Hepatocyte (in vitro differentiated cells): ENCODE data around the gene ASIC2. TPM values are rescaled to one million over a fixed set of nuclear protein-coding genes. Genes with fewer than 3 reads are reported as not detected.

Experiments used
- DNase-seq: peaks from one replicate; pipeline ENCODE4 v3.0.0-alpha.2; 2016; ENCODE audit warnings: low spot score
- H2AFZ ChIP-seq: fragments of 200-600 bp; sonication (generic); 2 replicates; pipeline ENCODE4 v1.6.0; 2016; ENCODE audit warnings: antibody characterized with exemption, mild to moderate bottlenecking
- H3K27ac ChIP-seq: fragments of 200-600 bp; sonication (generic); 2 replicates; pipeline ENCODE4 v1.5.1; 2016; ENCODE audit warnings: mild to moderate bottlenecking
- H3K27me3 ChIP-seq: fragments of 200-600 bp; sonication (generic); 2 replicates; pipeline ENCODE4 v1.6.1; 2016
- H3K36me3 ChIP-seq: fragments of 200-600 bp; sonication (generic); replicated peaks from 2 replicates; pipeline ENCODE4 v1.5.1; 2016; ENCODE audit warnings: low read depth; ENCODE audit not compliant: insufficient read depth
- H3K4me1 ChIP-seq: fragments of 200-600 bp; sonication (generic); 2 replicates; pipeline ENCODE4 v1.5.1; 2016; ENCODE audit warnings: mild to moderate bottlenecking, moderate library complexity; ENCODE audit not compliant: insufficient read depth
- H3K4me2 ChIP-seq: fragments of 200-600 bp; sonication (generic); 2 replicates; pipeline ENCODE4 v1.6.0; 2016
- H3K4me3 ChIP-seq: fragments of 200-600 bp; sonication (generic); 2 replicates; pipeline ENCODE4 v1.5.1; 2016; ENCODE audit warnings: mild to moderate bottlenecking
- H3K79me2 ChIP-seq: fragments of 200-600 bp; sonication (generic); 2 replicates; pipeline ENCODE4 v1.6.0; 2017; ENCODE audit warnings: mild to moderate bottlenecking
- H3K9me2 ChIP-seq: fragments of 200-600 bp; sonication (generic); replicated peaks from 2 replicates; pipeline ENCODE4 v1.6.0; 2017; ENCODE audit warnings: mild to moderate bottlenecking; ENCODE audit not compliant: insufficient read depth
- H3K9me3 ChIP-seq: fragments of 200-600 bp; sonication (generic); 2 replicates; pipeline ENCODE4 v1.5.1; 2016; ENCODE audit warnings: low read depth, mild to moderate bottlenecking
- H4K20me1 ChIP-seq: fragments of 200-600 bp; sonication (generic); 2 replicates; pipeline ENCODE4 v1.6.0; 2016; ENCODE audit warnings: mild to moderate bottlenecking; ENCODE audit not compliant: insufficient read depth, poor library complexity, severe bottlenecking
- CTCF ChIP-seq: fragments of 200-600 bp; sonication (generic); IDR thresholded peaks from 2 replicates; pipeline ENCODE4 v1.5.1; 2016; ENCODE audit warnings: antibody characterized with exemption, mild to moderate bottlenecking; ENCODE audit not compliant: poor library complexity
- EZH2 ChIP-seq: fragments of 200-600 bp; sonication (generic); IDR thresholded peaks from 2 replicates; pipeline ENCODE4 v1.6.1; 2016; ENCODE audit warnings: antibody characterized with exemption, mild to moderate bottlenecking, borderline replicate concordance
- EZH2phosphoT487 ChIP-seq: fragments of 200-600 bp; sonication (generic); IDR thresholded peaks from one replicate; pipeline ENCODE4 v1.6.1; 2018; ENCODE audit warnings: antibody characterized with exemption, mild to moderate bottlenecking, low read depth, moderate library complexity; ENCODE audit not compliant: unreplicated experiment, severe bottlenecking
- WGBS: methylation state at CpG from one replicate; pipeline ENCODE4 v1.1.6; 2016; ENCODE audit warnings: low lambda C conversion rate; ENCODE audit errors: missing lambda C conversion rate; 5-methylcytosine and 5-hydroxymethylcytosine counted together
- polyA plus RNA-seq: library from polyadenylated mRNA; unstranded; fragments of >200 nt; fragmentation: Nextera tagmentation; extraction: Ambion mirVana; gene quantifications from 2 replicates; pipeline ENCODE4 v1.2.1, GENCODE V29; 2016
- total RNA-seq: library from RNA; depleted of rRNA; stranded (reverse); fragments of >200 nt; gene quantifications from 2 replicates; pipeline ENCODE4 v1.2.3, GENCODE V29; 2014

ASIC2 gene
- total and polyA plus RNA-seq, 2 experiments from 2014 or later: 2.3 to 3.3 TPM

DNA sequence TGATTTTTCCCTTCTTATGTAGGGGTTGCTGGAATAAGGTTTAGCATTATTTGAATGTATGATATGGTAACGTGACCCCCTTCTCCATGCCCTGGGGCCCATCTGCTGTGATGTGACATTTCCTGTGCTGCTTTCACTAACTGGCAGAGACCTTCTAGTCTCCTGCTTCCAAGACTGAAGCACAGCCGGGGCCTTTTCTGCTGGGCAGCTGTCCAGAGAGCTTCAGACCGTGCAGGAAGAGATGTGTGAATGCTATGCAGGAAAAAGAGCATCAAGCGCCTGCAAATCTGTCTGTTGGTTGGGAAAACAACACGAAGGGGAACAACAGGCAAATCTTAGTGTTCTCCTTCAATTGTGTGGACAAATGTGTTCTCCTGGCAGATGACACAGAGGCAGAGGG, 173.0 kb downstream of the ASIC2 start:
- Histone ChIP-seq H3K9me2 (no peaks in the 10 kb centered on the region), H2AFZ (no peak overlapping the region), H3K36me3 (no peaks in the 10 kb centered on the region), H3K4me2 (no peak overlapping the region), H4K20me1 (no peaks in the 10 kb centered on the region), H3K4me3 (no peak overlapping the region), H3K9me3 (no peaks in the 10 kb centered on the region), H3K79me2 (no peaks in the 10 kb centered on the region), H3K4me1 (peaks cover 5% of the 10 kb centered on the region), H3K27me3 (peaks cover 4% of the 10 kb centered on the region), H3K27ac (no peak overlapping the region)
- DNase-seq: peak; percentile 19
- TF ChIP-seq EZH2: no peak
- TF ChIP-seq EZH2phosphoT487: no peak
- no peak for TF ChIP-seq CTCF
- 69% methylated on average over 5 of the region's 5 CpGs for WGBS

- no peaks in the 10 kb centered on the region for H3K9me2 ChIP-seq
- no peak overlapping the region for H3K27ac ChIP-seq
- H3K4me3 ChIP-seq: no peak overlapping the region
- no peak for DNase-seq
- peaks cover 4% of the 10 kb centered on the region for H3K27me3 ChIP-seq
- H3K9me3 ChIP-seq: no peaks in the 10 kb centered on the region
- no peaks in the 10 kb centered on the region for H3K36me3 ChIP-seq
- H3K4me1 ChIP-seq: peaks cover 5% of the 10 kb centered on the region
- H2AFZ ChIP-seq: no peak overlapping the region
- 81% methylated on average over 8 of the region's 8 CpGs for WGBS
- H3K4me2 ChIP-seq: no peak overlapping the region
- TF ChIP-seq CTCF: no peak
- TF ChIP-seq EZH2phosphoT487: no peak
- H3K79me2 ChIP-seq: no peaks in the 10 kb centered on the region
- no peaks in the 10 kb centered on the region for H4K20me1 ChIP-seq
Measured at GRCh38 chr17:33118391-33119075, 174.6 kb downstream of the ASIC2 start.

DNA sequence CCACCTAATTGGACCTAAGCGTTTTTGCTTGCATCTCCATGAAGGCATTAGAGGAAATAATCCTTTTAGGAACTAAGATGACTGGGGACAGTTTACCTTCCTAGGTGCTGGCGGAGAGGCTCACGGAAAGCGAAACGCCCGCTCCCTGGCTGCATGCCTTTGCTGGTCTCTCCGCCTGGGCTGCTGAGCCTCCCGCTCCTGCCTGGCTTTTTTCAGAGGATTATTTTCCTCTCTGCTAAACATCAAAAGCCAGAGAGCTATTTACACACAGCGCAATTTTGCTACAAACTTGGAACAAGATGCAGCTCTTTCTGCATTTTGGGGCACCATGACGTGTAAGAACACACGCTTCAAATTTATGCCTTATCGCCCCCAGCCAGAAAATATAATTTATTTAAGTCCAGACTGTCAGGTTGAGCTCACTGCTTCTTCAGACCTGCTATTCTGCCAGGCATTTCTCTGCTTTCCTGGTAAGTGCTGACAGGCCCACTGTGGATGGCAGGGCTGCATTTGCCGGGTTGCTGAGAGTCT, 177.0 kb downstream of the ASIC2 start:
- Histone ChIP-seq H3K27me3 (peaks cover 4% of the 10 kb centered on the region), H3K36me3 (no peaks in the 10 kb centered on the region), H3K4me3 (no peak overlapping the region), H3K9me3 (no peaks in the 10 kb centered on the region), H2AFZ (no peak overlapping the region), H3K79me2 (no peaks in the 10 kb centered on the region), H3K9me2 (no peaks in the 10 kb centered on the region), H4K20me1 (no peaks in the 10 kb centered on the region), H3K4me1 (peaks cover 5% of the 10 kb centered on the region), H3K4me2 (no peak overlapping the region), H3K27ac (no peak overlapping the region)
- DNase-seq: peak; percentile 44
- TF ChIP-seq CTCF (no peak), EZH2 (no peak), EZH2phosphoT487 (no peak)
- 45% methylated on average over 13 of the region's 13 CpGs for WGBS

GRCh38 chr17:33115366-33115765, 177.7 kb downstream of the ASIC2 start:
- H4K20me1 ChIP-seq: no peaks in the 10 kb centered on the region
- H3K9me2 ChIP-seq: no peaks in the 10 kb centered on the region
- TF ChIP-seq EZH2phosphoT487 (no peak), CTCF (no peak), EZH2 (no peak)
- no peak overlapping the region for H3K4me3 ChIP-seq
- no peaks in the 10 kb centered on the region for H3K36me3 ChIP-seq
- 84% methylated on average over 5 of the region's 5 CpGs for WGBS
- H3K27me3 ChIP-seq: peaks cover 4% of the 10 kb centered on the region
- H3K9me3 ChIP-seq: no peaks in the 10 kb centered on the region
- H3K4me1 ChIP-seq: peaks cover 5% of the 10 kb centered on the region
- no peak overlapping the region for H3K4me2 ChIP-seq
- no peak overlapping the region for H3K27ac ChIP-seq
- no peaks in the 10 kb centered on the region for H3K79me2 ChIP-seq
- H2AFZ ChIP-seq: no peak overlapping the region
- peak; percentile 34 for DNase-seq
